ENCODE results near the gene COX10. TPM values are rescaled to one million over a fixed set of nuclear protein-coding genes. Genes with fewer than 3 reads are reported as not detected.
"Not testable (repeated sequence)": the region's sequence is repeated elsewhere in the genome, so short reads cannot be mapped to it uniquely, and the experiment has no call there.

The COX10 gene
- total RNA-seq, 2 experiments from 2014 or later, result 24.5 to 25.2 TPM

DNA sequence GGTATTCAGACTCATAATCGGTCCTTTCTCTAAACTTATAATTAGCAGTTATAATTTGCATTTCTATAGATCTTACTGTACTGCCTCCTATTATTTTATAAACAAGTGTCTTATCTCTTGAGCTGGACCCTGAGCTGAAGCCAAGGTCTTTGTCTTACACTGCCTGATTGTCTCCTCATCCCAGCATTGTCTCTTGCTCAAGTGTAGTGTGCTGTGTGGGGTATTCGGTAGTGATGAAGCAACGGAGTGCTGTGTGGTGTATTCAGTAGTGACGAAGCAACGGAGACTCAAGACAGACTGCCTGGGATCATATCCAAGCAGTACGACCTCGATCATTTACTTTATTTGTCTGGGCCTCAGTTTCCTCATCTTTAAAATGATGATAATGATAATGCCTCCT is 69.3 kb downstream of the COX10 start:
- H3K36me3 Mint-ChIP-seq (ENCODE audit: low read depth), result peaks cover under 1% of the 10 kb centered on the region
- H3K27ac Mint-ChIP-seq, result no peak overlapping the region
- ChIA-PET CTCF (no interaction called here), POLR2A (no interaction called here)
- DNase-seq, result no peak
- no peaks in the 10 kb centered on the region for H3K9me3 Mint-ChIP-seq
- H3K4me1 Mint-ChIP-seq, result peaks cover 9% of the 10 kb centered on the region
- no peaks in the 10 kb centered on the region for H3K27me3 Mint-ChIP-seq
- no peak overlapping the region for H3K4me3 Mint-ChIP-seq

DNA sequence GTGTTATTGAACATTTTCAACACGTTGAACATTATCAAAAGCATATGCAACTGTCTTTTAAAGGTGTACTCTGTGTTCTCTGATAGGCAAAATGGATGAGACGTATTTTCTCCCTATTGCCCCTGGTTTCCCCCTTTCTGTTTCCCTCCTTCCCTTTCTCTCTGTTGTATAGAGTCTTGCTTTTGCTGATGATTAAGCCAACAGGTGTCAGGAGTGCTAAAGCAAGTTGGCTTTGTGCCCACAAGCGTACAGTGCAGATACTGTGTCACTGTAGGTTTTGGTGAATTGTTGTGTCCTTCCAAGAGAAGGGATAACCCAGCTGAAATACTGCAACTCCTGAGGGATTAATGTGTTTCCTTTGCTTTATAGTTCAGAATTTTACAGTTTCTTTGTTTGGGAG is 74.4 kb downstream of the COX10 start:
- DNase-seq, result no peak
- Mint-ChIP-seq H3K4me3 (no peak overlapping the region), H3K9me3 (peaks cover 20% of the 10 kb centered on the region), H3K27me3 (no peaks in the 10 kb centered on the region), H3K4me1 (no peaks in the 10 kb centered on the region), H3K36me3 (ENCODE audit: low read depth) (peaks cover 27% of the 10 kb centered on the region), H3K27ac (no peak overlapping the region)
- POLR2A ChIA-PET, result no interaction called here
- CTCF ChIA-PET, result no interaction called here

DNA sequence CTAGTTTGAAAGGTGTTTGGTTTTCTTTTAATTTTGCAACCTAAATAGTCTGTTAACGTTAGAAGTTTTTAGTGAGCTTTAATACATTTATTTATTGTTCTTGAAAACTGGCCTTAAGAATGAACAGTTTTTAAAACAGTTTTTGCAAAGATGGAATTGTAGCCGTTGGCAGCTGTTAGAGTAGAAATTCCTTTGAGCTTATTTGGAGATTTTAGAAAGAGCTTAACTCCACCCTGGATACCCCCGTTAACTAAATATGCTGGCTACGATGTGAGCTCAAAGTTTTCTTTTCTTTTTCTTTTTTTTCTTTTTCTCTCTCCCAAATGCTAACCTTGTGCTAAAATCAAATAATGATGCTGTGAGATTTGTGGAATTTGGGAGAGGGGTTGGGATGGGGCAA is 75.2 kb downstream of the COX10 start:
- no peak for DNase-seq
- Mint-ChIP-seq H3K4me3 (no peak overlapping the region), H3K27me3 (no peaks in the 10 kb centered on the region), H3K9me3 (peaks cover 20% of the 10 kb centered on the region), H3K36me3 (ENCODE audit: low read depth) (peaks cover 30% of the 10 kb centered on the region), H3K4me1 (no peaks in the 10 kb centered on the region), H3K27ac (no peak overlapping the region)
- ChIA-PET POLR2A (no interaction called here), CTCF (no interaction called here)

DNA sequence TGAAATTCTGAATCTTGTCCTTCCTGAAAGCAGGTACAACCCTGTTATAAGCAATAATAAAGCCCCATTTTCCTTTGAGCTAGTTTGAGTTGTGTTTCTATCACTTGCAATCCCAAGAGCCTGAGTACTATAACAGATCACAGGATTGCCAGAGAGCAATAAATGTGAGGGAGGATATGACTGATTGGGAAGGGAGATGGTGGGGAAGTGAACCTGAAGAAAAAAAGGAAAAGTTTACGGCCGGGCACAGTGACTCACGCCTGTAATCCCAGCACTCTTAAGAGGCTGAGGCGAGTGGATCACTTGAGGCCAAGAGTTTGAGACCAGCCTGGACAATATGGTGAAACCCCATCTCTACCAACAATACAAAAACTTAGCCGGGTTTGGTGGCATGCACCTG is 80.4 kb downstream of the COX10 start:
- Mint-ChIP-seq H3K36me3 (ENCODE audit: low read depth) (peaks cover 41% of the 10 kb centered on the region), H3K4me3 (no peak overlapping the region), H3K27ac (no peak overlapping the region), H3K9me3 (peaks cover 14% of the 10 kb centered on the region), H3K27me3 (no peaks in the 10 kb centered on the region), H3K4me1 (peaks cover 4% of the 10 kb centered on the region)
- POLR2A ChIA-PET, result no interaction called here
- CTCF ChIA-PET, result no interaction called here
- DNase-seq, result no peak

DNA sequence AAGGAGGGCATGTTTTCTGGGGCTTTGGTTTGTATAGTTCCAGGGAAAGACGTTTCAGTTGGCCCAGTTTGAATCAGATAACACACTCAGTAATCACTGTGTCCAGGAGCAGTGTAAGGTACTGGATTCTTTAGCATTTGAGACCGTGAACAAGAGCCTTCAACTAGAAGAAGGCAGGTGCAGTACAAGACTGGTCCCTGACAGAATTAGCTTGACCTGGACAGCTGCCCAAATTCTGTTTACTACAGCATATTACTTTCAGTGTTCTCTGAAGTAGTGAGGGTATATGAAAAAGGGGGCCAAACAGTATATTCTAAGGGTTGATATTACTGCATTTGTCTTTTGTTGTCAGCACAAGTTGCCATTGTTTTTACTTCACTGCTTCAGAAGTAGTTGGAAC is 81.3 kb downstream of the COX10 start:
- H3K27ac Mint-ChIP-seq, result no peak overlapping the region
- peaks cover 8% of the 10 kb centered on the region for H3K9me3 Mint-ChIP-seq
- POLR2A ChIA-PET, result no interaction called here
- no peak overlapping the region for H3K4me3 Mint-ChIP-seq
- H3K27me3 Mint-ChIP-seq, result no peaks in the 10 kb centered on the region
- H3K4me1 Mint-ChIP-seq, result peaks cover 6% of the 10 kb centered on the region
- H3K36me3 Mint-ChIP-seq (ENCODE audit: low read depth), result peaks cover 37% of the 10 kb centered on the region
- no peak for DNase-seq
- CTCF ChIA-PET, result no interaction called here

DNA sequence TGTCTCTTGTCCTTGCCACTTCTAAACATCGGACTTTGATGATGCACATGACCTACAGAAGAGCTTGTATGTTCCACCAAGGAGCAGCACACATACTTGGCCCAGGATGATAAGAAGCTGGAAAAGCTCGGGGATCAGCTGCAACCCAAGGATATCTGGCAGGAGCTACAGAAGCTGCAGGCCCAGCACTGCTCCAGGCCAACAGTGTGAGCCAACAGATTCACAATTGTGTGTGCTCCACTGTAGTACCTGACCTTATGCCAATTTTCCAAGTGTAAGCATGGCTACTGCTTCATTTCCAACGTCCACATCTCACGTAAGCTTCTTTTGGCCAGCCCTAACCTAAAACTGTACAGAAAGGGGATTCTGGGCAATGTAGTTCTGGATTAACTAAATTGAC is 83.4 kb downstream of the COX10 start:
- H3K4me1 Mint-ChIP-seq, result peaks cover 12% of the 10 kb centered on the region
- H3K9me3 Mint-ChIP-seq, result no peaks in the 10 kb centered on the region
- H3K4me3 Mint-ChIP-seq, result no peak overlapping the region
- peaks cover 27% of the 10 kb centered on the region for H3K36me3 Mint-ChIP-seq (ENCODE audit: low read depth)
- H3K27me3 Mint-ChIP-seq, result no peaks in the 10 kb centered on the region
- no peak for DNase-seq
- ChIA-PET CTCF (no interaction called here), POLR2A (no interaction called here)
- H3K27ac Mint-ChIP-seq, result no peak overlapping the region

DNA sequence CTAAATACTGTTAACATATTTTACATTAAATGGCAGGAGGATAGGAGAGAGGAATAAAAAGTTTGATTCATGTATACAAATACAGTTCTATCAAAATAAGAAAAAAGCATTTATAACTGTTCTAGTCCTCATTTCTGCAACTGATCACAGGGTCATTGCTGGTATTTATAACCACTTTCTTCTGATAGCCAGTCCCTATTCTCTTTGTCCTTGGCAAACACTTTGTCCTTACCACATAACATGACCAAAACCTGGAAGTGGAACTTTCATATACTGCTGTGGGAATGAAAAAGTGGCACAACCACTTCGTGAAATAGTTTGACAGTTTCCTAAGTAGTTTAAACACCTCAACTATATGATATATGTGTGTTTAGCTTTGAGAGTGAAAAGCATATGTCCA is 84.1 kb downstream of the COX10 start:
- Mint-ChIP-seq H3K4me3 (no peak overlapping the region), H3K27me3 (no peaks in the 10 kb centered on the region), H3K27ac (no peak overlapping the region), H3K36me3 (ENCODE audit: low read depth) (peaks cover 27% of the 10 kb centered on the region), H3K4me1 (peaks cover 12% of the 10 kb centered on the region), H3K9me3 (no peaks in the 10 kb centered on the region)
- ChIA-PET POLR2A (no interaction called here), CTCF (no interaction called here)
- no peak for DNase-seq

DNA sequence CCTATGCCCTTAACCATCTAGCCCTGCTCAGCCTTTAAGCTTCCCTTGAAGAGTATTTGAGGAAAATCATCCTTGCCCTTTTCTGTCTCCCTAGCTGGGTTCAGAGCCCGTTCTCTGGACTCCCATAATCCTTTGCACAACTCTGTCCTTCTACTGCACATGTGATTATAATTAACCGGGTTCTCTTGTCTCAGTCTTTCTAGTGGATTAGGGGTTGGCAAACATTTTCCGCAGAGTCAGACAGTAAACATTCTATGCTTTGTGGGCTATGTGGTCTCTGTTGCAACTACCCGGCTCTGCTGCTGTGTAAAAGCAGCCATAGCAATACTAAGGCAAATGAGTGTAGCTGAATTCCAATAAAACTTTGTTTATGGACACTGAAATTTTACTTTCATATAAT is 87.4 kb downstream of the COX10 start:
- no peak for DNase-seq
- ChIA-PET POLR2A (interaction anchor here (1.7 kb wide), 1 partner anchor 44 kb away, joined by 4 read pairs; no protein-coding TSS in a partner anchor), CTCF (no interaction called here)
- no peak overlapping the region for H3K27ac Mint-ChIP-seq
- H3K36me3 Mint-ChIP-seq (ENCODE audit: low read depth), result peaks cover 33% of the 10 kb centered on the region
- peaks cover 12% of the 10 kb centered on the region for H3K4me1 Mint-ChIP-seq
- no peak overlapping the region for H3K4me3 Mint-ChIP-seq
- H3K9me3 Mint-ChIP-seq, result no peaks in the 10 kb centered on the region
- H3K27me3 Mint-ChIP-seq, result no peaks in the 10 kb centered on the region

DNA sequence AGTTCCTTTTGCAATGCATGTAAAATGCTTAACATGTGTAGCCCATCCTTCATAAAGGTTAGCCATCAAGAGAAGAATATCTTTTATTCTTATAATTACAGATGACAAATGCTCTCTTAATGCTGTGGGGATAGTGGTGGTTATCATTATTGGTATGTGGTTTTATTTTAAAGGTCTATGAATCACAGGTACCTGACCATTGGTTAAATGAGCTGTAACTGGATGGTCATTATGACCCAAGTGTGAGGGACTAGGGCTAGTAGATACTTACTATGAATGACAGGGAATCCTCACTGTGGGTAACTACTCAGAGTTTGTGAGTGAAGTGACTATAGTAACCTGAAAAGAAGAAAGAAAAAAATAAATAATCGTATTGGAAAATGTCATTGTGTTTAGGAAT is 88.5 kb downstream of the COX10 start:
- Mint-ChIP-seq H3K27me3 (no peaks in the 10 kb centered on the region), H3K9me3 (no peaks in the 10 kb centered on the region), H3K27ac (no peak overlapping the region), H3K4me1 (peaks cover 7% of the 10 kb centered on the region), H3K36me3 (ENCODE audit: low read depth) (peaks cover 37% of the 10 kb centered on the region), H3K4me3 (no peak overlapping the region)
- CTCF ChIA-PET, result no interaction called here
- POLR2A ChIA-PET, result no interaction called here
- no peak for DNase-seq

DNA sequence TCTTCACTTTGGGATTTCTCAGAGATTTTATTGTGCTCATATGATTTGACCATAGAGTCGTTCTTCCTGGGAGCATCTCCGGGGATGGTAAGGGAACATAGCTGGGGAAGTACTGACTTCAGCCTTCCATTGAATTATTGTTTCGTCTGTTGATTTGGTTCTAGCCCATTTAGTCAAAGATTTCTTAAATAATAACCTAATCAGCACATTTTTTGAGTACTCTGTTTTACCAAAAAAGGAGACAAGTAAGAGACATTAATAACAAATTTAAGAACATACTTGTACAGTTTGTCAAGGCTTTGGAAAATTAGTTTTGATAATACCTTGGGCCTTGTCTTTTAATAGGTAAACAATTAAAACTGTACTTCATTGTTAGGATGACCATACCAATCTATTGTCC is 89.4 kb downstream of the COX10 start:
- peaks cover 7% of the 10 kb centered on the region for H3K4me1 Mint-ChIP-seq
- H3K27ac Mint-ChIP-seq, result no peak overlapping the region
- no peak overlapping the region for H3K4me3 Mint-ChIP-seq
- ChIA-PET POLR2A (no interaction called here), CTCF (no interaction called here)
- H3K36me3 Mint-ChIP-seq (ENCODE audit: low read depth), result peaks cover 34% of the 10 kb centered on the region
- no peaks in the 10 kb centered on the region for H3K27me3 Mint-ChIP-seq
- H3K9me3 Mint-ChIP-seq, result no peaks in the 10 kb centered on the region
- no peak for DNase-seq

DNA sequence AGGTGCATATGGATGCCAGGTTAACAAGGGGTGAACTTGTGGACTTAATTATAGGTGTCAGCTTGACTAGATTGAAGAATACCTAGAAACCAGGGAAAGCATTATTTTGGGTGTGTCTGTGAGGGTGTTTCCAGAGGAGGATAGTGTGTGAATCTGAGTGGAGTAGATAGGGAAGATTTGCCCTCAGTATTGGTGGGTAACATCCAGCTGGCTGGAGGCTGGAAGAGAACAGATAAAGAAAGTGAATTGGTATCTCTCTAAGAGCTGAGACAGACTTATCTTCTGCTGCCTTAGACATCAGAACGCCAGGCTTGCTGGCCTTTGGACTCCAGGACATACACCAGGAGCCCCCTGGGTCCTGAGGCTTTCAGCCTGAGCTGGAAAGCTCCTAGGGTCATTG is 92.1 kb downstream of the COX10 start:
- POLR2A ChIA-PET, result no interaction called here
- Mint-ChIP-seq H3K4me1 (peaks cover 16% of the 10 kb centered on the region), H3K27me3 (no peaks in the 10 kb centered on the region)

DNA sequence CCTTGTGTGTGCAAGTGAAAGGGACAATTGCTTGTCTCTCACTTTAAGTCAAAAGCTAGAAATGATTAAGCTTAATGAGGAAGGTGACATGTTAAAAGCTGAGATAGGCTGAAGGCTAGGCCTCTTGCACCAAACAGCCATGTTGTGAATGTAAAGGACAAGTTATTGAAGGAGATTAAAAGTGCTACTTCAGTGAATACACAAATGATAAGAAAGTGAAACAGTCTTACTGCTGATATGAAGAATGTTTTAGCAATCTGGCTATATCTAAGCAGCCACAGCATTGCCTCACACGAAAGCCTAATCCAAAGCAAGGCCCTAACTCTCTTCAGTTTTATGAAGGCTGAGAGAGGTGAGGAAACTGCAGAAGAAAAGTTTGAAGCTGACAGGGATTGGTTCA is 96.3 kb downstream of the COX10 start:
- Mint-ChIP-seq H3K27me3 (no peaks in the 10 kb centered on the region), H3K36me3 (ENCODE audit: low read depth) (peaks cover 62% of the 10 kb centered on the region), H3K4me3 (no peak overlapping the region), H3K4me1 (peaks cover 14% of the 10 kb centered on the region), H3K9me3 (peaks cover 26% of the 10 kb centered on the region), H3K27ac (no peak overlapping the region)
- ChIA-PET CTCF (no interaction called here), POLR2A (no interaction called here)
- DNase-seq, result no peak

More for the DNA sequence above, 92.1 kb downstream of the COX10 start:
- no peaks in the 10 kb centered on the region for H3K9me3 Mint-ChIP-seq
- no peak overlapping the region for H3K4me3 Mint-ChIP-seq
- no peak for DNase-seq
- peaks cover 39% of the 10 kb centered on the region for H3K36me3 Mint-ChIP-seq (ENCODE audit: low read depth)
- no peak overlapping the region for H3K27ac Mint-ChIP-seq
- CTCF ChIA-PET, result no interaction called here

DNA sequence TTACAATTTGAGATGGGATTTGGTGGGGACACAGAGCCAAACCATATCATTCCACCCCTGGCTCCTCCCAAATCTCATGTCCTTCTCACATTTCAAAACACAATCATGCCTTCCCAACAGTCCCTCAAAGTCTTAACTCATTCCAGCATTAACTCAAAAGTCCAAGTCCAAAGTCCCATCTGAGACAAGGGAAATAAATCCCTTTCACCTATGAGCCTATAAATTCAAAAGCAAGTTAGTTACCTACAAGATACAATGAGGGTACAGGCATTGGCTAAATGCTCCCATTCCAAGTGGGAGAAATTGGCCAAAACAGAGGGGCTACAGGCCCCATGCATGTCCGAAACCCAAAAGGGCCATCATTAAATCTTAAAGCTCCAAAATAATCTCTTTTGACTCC is 98.5 kb downstream of the COX10 start:
- peaks cover 26% of the 10 kb centered on the region for H3K9me3 Mint-ChIP-seq
- H3K4me1 Mint-ChIP-seq, result peaks cover 14% of the 10 kb centered on the region
- H3K4me3 Mint-ChIP-seq, POLR2A ChIA-PET, H3K27ac Mint-ChIP-seq, H3K27me3 Mint-ChIP-seq, DNase-seq, CTCF ChIA-PET: not testable (repeated sequence)
- H3K36me3 Mint-ChIP-seq (ENCODE audit: low read depth), result peaks cover 56% of the 10 kb centered on the region

DNA sequence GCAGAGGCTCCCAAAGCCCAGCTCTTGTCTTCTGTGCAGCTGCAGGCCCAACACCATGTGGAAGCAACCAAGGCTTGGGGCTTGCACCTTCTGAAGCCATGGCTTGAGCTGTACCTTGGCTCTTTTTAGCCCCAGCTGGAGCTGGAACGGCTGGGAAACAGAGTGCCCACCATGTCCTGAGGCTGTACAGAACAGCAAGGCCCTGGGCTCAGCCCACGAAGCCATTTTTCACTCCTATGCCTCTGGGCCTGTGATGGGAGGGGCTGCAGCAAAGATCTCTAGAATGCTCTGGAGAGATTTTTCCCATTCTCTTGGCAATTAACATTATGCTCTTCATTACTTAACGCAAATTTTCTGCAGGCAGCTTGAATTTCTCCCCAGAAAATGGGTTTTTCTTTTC is 99.3 kb downstream of the COX10 start:
- no peaks in the 10 kb centered on the region for H3K27me3 Mint-ChIP-seq
- peaks cover 26% of the 10 kb centered on the region for H3K9me3 Mint-ChIP-seq
- peaks cover 58% of the 10 kb centered on the region for H3K36me3 Mint-ChIP-seq (ENCODE audit: low read depth)
- ChIA-PET POLR2A (no interaction called here), CTCF (no interaction called here)
- peaks cover 14% of the 10 kb centered on the region for H3K4me1 Mint-ChIP-seq
- no peak overlapping the region for H3K27ac Mint-ChIP-seq
- no peak for DNase-seq
- H3K4me3 Mint-ChIP-seq, result no peak overlapping the region

DNA sequence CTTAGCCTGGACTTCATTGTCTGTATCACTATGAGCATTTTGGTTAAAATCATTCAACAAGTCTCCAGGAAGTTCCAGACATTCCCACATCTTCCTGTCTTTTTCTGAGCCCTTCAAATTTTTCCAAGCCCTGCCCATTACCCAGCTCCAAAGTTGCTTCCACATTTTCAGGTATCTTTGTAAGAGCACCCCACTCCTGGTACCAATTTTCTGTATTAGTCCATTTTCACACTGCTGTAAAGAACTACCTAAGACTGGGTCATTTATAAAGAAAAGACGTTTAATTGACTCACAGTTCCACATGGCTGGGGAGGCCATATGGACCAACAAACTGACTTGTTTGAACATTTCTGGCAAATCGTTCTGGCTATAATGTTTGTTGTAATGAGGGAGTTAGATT is 100.0 kb downstream of the COX10 start:
- Mint-ChIP-seq H3K9me3 (peaks cover 26% of the 10 kb centered on the region), H3K27ac (no peak overlapping the region), H3K4me3 (no peak overlapping the region), H3K36me3 (ENCODE audit: low read depth) (peaks cover 56% of the 10 kb centered on the region), H3K4me1 (peaks cover 14% of the 10 kb centered on the region), H3K27me3 (no peaks in the 10 kb centered on the region)
- DNase-seq, result no peak
- POLR2A ChIA-PET, result no interaction called here
- CTCF ChIA-PET, result no interaction called here
